GM23338 (cell line): ENCODE results near the gene SHANK2. TPM values are rescaled to one million over a fixed set of nuclear protein-coding genes. Genes with fewer than 3 reads are reported as not detected.

Experiments
- ATAC-seq: fragments of 200-7000 bp; cut with Tn5 transposase; 3 replicates; pipeline ENCODE4 v1.9.1; 2020
- DNase-seq: peaks from one replicate; pipeline ENCODE4 v3.0.0-alpha.2; 2015; ENCODE audit warnings: low spot score
- H2AFZ ChIP-seq: fragments of 200-600 bp; sonication (generic); 2 replicates; pipeline ENCODE4 v1.8.0; 2016; ENCODE audit warnings: antibody characterized with exemption, mild to moderate bottlenecking, moderate library complexity
- H3F3A ChIP-seq: fragments of 200-600 bp; sonication (generic); replicated peaks from 2 replicates; pipeline ENCODE4 v1.8.0; 2017; ENCODE audit warnings: antibody characterized with exemption, mixed run types, low read depth
- H3K27ac ChIP-seq: fragments of 200-600 bp; sonication (generic); 2 replicates; pipeline ENCODE4 v1.6.1; 2016; ENCODE audit warnings: low read depth
- H3K27me3 ChIP-seq: fragments of 200-600 bp; sonication (generic); 2 replicates; pipeline ENCODE4 v1.8.0; 2016; ENCODE audit warnings: mild to moderate bottlenecking, mixed run types, moderate library complexity; ENCODE audit not compliant: insufficient read depth
- H3K36me3 ChIP-seq: fragments of 200-600 bp; sonication (generic); 2 replicates; pipeline ENCODE4 v1.8.0; 2016; ENCODE audit warnings: mild to moderate bottlenecking; ENCODE audit not compliant: insufficient read depth
- H3K4me1 ChIP-seq: fragments of 200-600 bp; sonication (generic); 2 replicates; pipeline ENCODE4 v1.8.0; 2016; ENCODE audit warnings: mild to moderate bottlenecking, moderate library complexity; ENCODE audit not compliant: insufficient read depth
- H3K4me2 ChIP-seq: fragments of 200-600 bp; sonication (generic); 2 replicates; pipeline ENCODE4 v1.7.1; 2017; ENCODE audit warnings: mixed run types
- H3K4me3 ChIP-seq: fragments of 200-600 bp; sonication (generic); 2 replicates; pipeline ENCODE4 v1.6.1; 2016; ENCODE audit warnings: mixed run types
- H3K79me2 ChIP-seq: fragments of 200-600 bp; sonication (generic); replicated peaks from 2 replicates; pipeline ENCODE4 v1.8.0; 2017; ENCODE audit warnings: mild to moderate bottlenecking; ENCODE audit not compliant: insufficient read depth
- H3K9me2 ChIP-seq: fragments of 200-600 bp; sonication (generic); 2 replicates; pipeline ENCODE4 v1.8.0; 2017; ENCODE audit not compliant: insufficient read depth
- H4K20me1 ChIP-seq: fragments of 200-600 bp; sonication (generic); replicated peaks from 2 replicates; pipeline ENCODE4 v1.8.0; 2017; ENCODE audit warnings: mild to moderate bottlenecking; ENCODE audit not compliant: insufficient read depth
- H3K27ac Mint-ChIP-seq: 2 replicates; pipeline ENCODE4 v1.8.0; 2020; ENCODE audit warnings: inconsistent platforms, mild to moderate bottlenecking, moderate library complexity, mixed read lengths
- H3K27me3 Mint-ChIP-seq: 3 replicates; pipeline ENCODE4 v1.8.0; 2022; ENCODE audit warnings: low read depth, mild to moderate bottlenecking, moderate library complexity, mixed read lengths, inconsistent platforms; ENCODE audit not compliant: insufficient read depth, poor library complexity
- H3K36me3 Mint-ChIP-seq: 3 replicates; pipeline ENCODE4 v1.8.0; 2021; ENCODE audit warnings: low read depth, mild to moderate bottlenecking, inconsistent platforms, moderate library complexity, mixed read lengths
- H3K4me1 Mint-ChIP-seq: 3 replicates; pipeline ENCODE4 v1.8.0; 2020; ENCODE audit warnings: mild to moderate bottlenecking, inconsistent platforms, mixed read lengths
- H3K4me3 Mint-ChIP-seq: 3 replicates; pipeline ENCODE4 v1.8.0; 2021; ENCODE audit warnings: moderate library complexity, mild to moderate bottlenecking, inconsistent platforms, mixed read lengths
- H3K9me3 Mint-ChIP-seq: 3 replicates; pipeline ENCODE4 v1.8.0; 2020; ENCODE audit warnings: moderate library complexity, mild to moderate bottlenecking, inconsistent platforms, mixed read lengths
- CREB1 ChIP-seq: fragments of 250-450 bp; sonication (Bioruptor Pico); IDR thresholded peaks from 2 replicates; pipeline ENCODE4 v1.5.0; 2020; ENCODE audit warnings: low read depth, mild to moderate bottlenecking, moderate library complexity
- EZH2 ChIP-seq: fragments of 200-600 bp; sonication (generic); IDR thresholded peaks from one replicate; pipeline ENCODE4 v1.8.0; 2017; ENCODE audit warnings: antibody characterized with exemption, mild to moderate bottlenecking, low read depth; ENCODE audit not compliant: unreplicated experiment
- EZH2phosphoT487 ChIP-seq: fragments of 200-600 bp; sonication (generic); IDR thresholded peaks from one replicate; pipeline ENCODE4 v1.8.1; 2018; ENCODE audit warnings: antibody characterized with exemption; ENCODE audit not compliant: unreplicated experiment
- JUNB ChIP-seq: IDR thresholded peaks from one replicate; pipeline ENCODE4 v1.6.1; 2016; ENCODE audit warnings: antibody characterized with exemption; ENCODE audit not compliant: unreplicated experiment
- NANOG ChIP-seq: IDR thresholded peaks from 2 replicates; pipeline ENCODE4 v1.6.1; 2016; ENCODE audit warnings: antibody characterized with exemption, borderline replicate concordance
- POLR2AphosphoS5 ChIP-seq: IDR thresholded peaks from 2 replicates; pipeline ENCODE4 v1.6.1; 2016; ENCODE audit warnings: antibody characterized with exemption, low read depth
- STAT1 ChIP-seq: IDR thresholded peaks from one replicate; pipeline ENCODE4 v1.6.1; 2016; ENCODE audit warnings: antibody characterized with exemption; ENCODE audit not compliant: unreplicated experiment
- ZNF114 ChIP-seq: fragments of 250-450 bp; sonication (Bioruptor Pico); IDR thresholded peaks from 2 replicates; pipeline ENCODE4 v1.5.0; 2020; ENCODE audit warnings: mild to moderate bottlenecking, moderate library complexity
- ZNF331 ChIP-seq: fragments of 250-450 bp; sonication (Bioruptor Pico); IDR thresholded peaks from 2 replicates; pipeline ENCODE4 v1.5.0; 2020; ENCODE audit warnings: low read depth, mild to moderate bottlenecking, moderate library complexity
- polyA plus RNA-seq: library from polyadenylated mRNA; unstranded; fragments of >200 nt; fragmentation: Nextera tagmentation; extraction: Ambion mirVana; gene quantifications from 2 replicates; pipeline ENCODE4 v1.2.1, GENCODE V29; 2016
- total RNA-seq: library from RNA; depleted of rRNA; stranded (reverse); fragments of >200 nt; shearing (Covaris generic); gene quantifications from 2 replicates; pipeline ENCODE4 v1.2.3, GENCODE V29; 2014
- TF ChIP-seq, protein P1 (sequence below): IDR thresholded peaks from 2 replicates; pipeline ENCODE4 v1.6.1; 2016; ENCODE audit warnings: antibody characterized with exemption
- TF ChIP-seq, protein P2 (sequence below): fragments of 250-450 bp; sonication (Bioruptor Pico); IDR thresholded peaks from 2 replicates; pipeline ENCODE4 v1.5.0; 2020; ENCODE audit warnings: mild to moderate bottlenecking, moderate library complexity
- TF ChIP-seq, protein P3 (sequence below): IDR thresholded peaks from one replicate; pipeline ENCODE4 v1.6.1; 2018; ENCODE audit warnings: antibody characterized with exemption; ENCODE audit not compliant: unreplicated experiment
- TF ChIP-seq, protein P4 (sequence below), 2 experiments: fragments of 200-600 bp in 1 of 2; sonication (generic) in 1 of 2; conservative IDR thresholded peaks; 2 replicates each; pipeline versions ENCODE4 v1.5.1 to v1.6.1; 2016 to 2017; ENCODE audit warnings: antibody characterized with exemption in 2 of 2, low read depth in 2 of 2, mild to moderate bottlenecking in 2 of 2, moderate library complexity in 1 of 2

Gene SHANK2
- total and polyA plus RNA-seq, 2 experiments from 2014 or later, result 22.0 to 81.4 TPM

DNA sequence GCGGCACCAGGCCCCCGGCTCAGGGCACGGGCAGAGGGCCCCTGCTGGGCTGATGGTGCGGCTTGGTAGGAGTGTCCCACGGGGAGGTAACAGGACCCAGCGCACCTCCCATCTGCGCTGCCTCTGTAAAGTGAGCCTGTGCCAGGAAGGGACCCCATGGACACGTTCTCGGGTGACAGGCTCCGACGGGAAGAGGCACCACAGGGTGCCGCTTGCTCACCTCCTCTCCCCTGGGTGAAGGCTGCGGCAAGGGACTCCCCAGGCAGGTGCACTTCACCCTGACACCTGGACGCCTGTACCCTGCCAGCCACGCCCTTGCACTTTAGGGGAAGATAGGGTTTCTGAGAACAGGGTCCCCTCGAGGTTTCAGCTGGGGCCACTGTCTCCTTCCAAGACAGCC, 48.1 kb downstream of the SHANK2 start:
- Histone ChIP-seq H4K20me1 (peaks cover 30% of the 10 kb centered on the region), H2AFZ (no peak overlapping the region), H3K4me2 (no peak overlapping the region), H3K4me1 (peaks cover 19% of the 10 kb centered on the region), H3K36me3 (no peaks in the 10 kb centered on the region), H3K4me3 (no peak overlapping the region), H3F3A (no peaks in the 10 kb centered on the region), H3K27ac (no peak overlapping the region), H3K27me3 (no peaks in the 10 kb centered on the region), H3K9me2 (no peaks in the 10 kb centered on the region), H3K79me2 (peaks cover 88% of the 10 kb centered on the region)
- Mint-ChIP-seq H3K4me1 (peaks cover 40% of the 10 kb centered on the region), H3K4me3 (no peak overlapping the region), H3K27me3 (peaks cover 12% of the 10 kb centered on the region), H3K27ac (no peak overlapping the region), H3K36me3 (peaks cover 24% of the 10 kb centered on the region), H3K9me3 (0 out of 3 replicates have a peak, but pooled peaks cover 3% of the 10 kb centered on the region)
- TF ChIP-seq NANOG (no peak), ZNF331 (no peak), POLR2AphosphoS5 (no peak), EZH2 (no peak), CREB1 (no peak), ZNF114 (CRISPR knock-in tag) (no peak), STAT1 (no peak), EZH2phosphoT487 (no peak), JUNB (no peak)
- TF ChIP-seq, protein P1, sequence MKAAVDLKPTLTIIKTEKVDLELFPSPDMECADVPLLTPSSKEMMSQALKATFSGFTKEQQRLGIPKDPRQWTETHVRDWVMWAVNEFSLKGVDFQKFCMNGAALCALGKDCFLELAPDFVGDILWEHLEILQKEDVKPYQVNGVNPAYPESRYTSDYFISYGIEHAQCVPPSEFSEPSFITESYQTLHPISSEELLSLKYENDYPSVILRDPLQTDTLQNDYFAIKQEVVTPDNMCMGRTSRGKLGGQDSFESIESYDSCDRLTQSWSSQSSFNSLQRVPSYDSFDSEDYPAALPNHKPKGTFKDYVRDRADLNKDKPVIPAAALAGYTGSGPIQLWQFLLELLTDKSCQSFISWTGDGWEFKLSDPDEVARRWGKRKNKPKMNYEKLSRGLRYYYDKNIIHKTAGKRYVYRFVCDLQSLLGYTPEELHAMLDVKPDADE, result no peak
- TF ChIP-seq, protein P2, sequence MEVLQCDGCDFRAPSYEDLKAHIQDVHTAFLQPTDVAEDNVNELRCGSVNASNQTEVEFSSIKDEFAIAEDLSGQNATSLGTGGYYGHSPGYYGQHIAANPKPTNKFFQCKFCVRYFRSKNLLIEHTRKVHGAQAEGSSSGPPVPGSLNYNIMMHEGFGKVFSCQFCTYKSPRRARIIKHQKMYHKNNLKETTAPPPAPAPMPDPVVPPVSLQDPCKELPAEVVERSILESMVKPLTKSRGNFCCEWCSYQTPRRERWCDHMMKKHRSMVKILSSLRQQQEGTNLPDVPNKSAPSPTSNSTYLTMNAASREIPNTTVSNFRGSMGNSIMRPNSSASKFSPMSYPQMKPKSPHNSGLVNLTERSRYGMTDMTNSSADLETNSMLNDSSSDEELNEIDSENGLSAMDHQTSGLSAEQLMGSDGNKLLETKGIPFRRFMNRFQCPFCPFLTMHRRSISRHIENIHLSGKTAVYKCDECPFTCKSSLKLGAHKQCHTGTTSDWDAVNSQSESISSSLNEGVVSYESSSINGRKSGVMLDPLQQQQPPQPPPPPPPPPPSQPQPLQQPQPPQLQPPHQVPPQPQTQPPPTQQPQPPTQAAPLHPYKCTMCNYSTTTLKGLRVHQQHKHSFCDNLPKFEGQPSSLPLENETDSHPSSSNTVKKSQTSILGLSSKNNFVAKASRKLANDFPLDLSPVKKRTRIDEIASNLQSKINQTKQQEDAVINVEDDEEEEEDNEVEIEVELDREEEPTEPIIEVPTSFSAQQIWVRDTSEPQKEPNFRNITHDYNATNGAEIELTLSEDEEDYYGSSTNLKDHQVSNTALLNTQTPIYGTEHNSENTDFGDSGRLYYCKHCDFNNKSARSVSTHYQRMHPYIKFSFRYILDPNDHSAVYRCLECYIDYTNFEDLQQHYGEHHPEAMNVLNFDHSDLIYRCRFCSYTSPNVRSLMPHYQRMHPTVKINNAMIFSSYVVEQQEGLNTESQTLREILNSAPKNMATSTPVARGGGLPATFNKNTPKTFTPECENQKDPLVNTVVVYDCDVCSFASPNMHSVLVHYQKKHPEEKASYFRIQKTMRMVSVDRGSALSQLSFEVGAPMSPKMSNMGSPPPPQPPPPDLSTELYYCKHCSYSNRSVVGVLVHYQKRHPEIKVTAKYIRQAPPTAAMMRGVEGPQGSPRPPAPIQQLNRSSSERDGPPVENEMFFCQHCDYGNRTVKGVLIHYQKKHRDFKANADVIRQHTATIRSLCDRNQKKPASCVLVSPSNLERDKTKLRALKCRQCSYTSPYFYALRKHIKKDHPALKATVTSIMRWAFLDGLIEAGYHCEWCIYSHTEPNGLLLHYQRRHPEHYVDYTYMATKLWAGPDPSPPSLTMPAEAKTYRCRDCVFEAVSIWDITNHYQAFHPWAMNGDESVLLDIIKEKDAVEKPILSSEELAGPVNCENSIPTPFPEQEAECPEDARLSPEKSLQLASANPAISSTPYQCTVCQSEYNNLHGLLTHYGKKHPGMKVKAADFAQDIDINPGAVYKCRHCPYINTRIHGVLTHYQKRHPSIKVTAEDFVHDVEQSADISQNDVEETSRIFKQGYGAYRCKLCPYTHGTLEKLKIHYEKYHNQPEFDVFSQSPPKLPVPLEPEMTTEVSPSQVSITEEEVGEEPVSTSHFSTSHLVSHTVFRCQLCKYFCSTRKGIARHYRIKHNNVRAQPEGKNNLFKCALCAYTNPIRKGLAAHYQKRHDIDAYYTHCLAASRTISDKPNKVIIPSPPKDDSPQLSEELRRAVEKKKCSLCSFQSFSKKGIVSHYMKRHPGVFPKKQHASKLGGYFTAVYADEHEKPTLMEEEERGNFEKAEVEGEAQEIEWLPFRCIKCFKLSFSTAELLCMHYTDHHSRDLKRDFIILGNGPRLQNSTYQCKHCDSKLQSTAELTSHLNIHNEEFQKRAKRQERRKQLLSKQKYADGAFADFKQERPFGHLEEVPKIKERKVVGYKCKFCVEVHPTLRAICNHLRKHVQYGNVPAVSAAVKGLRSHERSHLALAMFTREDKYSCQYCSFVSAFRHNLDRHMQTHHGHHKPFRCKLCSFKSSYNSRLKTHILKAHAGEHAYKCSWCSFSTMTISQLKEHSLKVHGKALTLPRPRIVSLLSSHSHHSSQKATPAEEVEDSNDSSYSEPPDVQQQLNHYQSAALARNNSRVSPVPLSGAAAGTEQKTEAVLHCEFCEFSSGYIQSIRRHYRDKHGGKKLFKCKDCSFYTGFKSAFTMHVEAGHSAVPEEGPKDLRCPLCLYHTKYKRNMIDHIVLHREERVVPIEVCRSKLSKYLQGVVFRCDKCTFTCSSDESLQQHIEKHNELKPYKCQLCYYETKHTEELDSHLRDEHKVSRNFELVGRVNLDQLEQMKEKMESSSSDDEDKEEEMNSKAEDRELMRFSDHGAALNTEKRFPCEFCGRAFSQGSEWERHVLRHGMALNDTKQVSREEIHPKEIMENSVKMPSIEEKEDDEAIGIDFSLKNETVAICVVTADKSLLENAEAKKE (CRISPR knock-in tag), result no peak
- TF ChIP-seq, protein P3, sequence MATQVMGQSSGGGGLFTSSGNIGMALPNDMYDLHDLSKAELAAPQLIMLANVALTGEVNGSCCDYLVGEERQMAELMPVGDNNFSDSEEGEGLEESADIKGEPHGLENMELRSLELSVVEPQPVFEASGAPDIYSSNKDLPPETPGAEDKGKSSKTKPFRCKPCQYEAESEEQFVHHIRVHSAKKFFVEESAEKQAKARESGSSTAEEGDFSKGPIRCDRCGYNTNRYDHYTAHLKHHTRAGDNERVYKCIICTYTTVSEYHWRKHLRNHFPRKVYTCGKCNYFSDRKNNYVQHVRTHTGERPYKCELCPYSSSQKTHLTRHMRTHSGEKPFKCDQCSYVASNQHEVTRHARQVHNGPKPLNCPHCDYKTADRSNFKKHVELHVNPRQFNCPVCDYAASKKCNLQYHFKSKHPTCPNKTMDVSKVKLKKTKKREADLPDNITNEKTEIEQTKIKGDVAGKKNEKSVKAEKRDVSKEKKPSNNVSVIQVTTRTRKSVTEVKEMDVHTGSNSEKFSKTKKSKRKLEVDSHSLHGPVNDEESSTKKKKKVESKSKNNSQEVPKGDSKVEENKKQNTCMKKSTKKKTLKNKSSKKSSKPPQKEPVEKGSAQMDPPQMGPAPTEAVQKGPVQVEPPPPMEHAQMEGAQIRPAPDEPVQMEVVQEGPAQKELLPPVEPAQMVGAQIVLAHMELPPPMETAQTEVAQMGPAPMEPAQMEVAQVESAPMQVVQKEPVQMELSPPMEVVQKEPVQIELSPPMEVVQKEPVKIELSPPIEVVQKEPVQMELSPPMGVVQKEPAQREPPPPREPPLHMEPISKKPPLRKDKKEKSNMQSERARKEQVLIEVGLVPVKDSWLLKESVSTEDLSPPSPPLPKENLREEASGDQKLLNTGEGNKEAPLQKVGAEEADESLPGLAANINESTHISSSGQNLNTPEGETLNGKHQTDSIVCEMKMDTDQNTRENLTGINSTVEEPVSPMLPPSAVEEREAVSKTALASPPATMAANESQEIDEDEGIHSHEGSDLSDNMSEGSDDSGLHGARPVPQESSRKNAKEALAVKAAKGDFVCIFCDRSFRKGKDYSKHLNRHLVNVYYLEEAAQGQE, result no peak
- TF ChIP-seq, protein P4, sequence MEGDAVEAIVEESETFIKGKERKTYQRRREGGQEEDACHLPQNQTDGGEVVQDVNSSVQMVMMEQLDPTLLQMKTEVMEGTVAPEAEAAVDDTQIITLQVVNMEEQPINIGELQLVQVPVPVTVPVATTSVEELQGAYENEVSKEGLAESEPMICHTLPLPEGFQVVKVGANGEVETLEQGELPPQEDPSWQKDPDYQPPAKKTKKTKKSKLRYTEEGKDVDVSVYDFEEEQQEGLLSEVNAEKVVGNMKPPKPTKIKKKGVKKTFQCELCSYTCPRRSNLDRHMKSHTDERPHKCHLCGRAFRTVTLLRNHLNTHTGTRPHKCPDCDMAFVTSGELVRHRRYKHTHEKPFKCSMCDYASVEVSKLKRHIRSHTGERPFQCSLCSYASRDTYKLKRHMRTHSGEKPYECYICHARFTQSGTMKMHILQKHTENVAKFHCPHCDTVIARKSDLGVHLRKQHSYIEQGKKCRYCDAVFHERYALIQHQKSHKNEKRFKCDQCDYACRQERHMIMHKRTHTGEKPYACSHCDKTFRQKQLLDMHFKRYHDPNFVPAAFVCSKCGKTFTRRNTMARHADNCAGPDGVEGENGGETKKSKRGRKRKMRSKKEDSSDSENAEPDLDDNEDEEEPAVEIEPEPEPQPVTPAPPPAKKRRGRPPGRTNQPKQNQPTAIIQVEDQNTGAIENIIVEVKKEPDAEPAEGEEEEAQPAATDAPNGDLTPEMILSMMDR (conservative IDR thresholded peaks at IDR 0.05; ENCODE audit: low read depth in 2 of 2), result no peak
- DNase-seq (no peak), ATAC-seq (no peak)
